Stimulated activated CD4-positive, alpha-beta T cell treated with anti-CD3 and anti-CD28 coated beads, Interleukin-2, amount 100 ng/mL, for 4 hours (primary cell): Measurements from ENCODE around the gene PERCC1.

Experiments used
- DNase-seq: peaks from one replicate; pipeline ENCODE4 v3.0.0-alpha.2; 2020; ENCODE audit warnings: low read depth

PERCC1 gene

GRCh38 chr16:1450218-1450617, 19.3 kb downstream of the PERCC1 start:
- no peak for DNase-seq

DNA sequence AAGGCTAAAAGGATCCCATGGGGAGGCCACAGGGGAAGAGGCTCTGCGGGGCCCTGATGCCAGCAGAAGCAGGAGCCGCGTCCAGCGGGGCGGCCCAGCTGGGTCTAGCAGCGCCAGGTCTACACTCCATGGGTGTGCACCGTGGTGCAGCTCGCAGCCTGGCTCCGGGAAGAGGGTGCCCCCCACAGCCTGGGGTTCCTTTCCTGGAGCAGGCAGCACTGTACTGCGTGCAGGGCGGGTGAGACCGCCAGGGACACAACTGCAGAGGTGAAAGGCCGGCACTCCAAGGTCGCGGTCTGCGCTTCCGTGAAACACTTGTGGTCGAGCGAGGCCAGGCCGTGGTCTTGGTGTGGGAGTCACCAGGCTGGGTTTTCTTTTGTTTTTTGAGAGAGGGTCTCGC, 20.0 kb downstream of the PERCC1 start:
- no peak for DNase-seq

DNA sequence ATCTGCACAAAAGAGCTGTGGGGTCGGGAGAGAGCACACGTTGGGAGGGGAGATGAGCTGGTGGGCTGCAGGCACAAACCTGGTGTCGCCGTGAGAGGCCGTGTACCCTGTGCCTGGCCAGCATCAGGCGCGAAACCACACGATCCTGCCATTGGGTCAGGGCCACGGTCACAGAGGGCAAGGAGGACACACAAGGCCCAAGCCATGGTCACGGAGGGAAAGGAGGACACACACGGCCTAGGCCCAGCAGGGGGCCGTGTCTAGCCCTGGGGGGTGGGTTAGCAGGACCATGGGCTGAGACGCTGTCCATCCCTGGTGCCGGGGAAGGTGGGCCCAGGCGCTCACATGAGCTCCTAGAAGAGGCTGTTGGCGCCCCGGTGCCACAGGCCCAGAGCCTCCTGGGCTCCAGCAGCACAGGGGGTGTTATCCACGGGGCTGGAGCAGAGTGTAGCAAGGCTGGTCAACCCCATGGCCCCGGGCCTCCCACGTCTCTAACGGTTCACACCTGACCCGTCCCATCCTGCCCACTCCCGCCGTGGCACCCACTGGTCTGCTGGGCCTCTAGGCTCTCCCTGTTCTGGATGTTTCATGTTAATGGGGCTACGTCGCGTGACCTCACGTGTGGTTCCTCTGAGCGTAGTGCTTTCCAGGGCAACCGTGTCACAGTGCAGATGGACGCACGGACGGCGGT, 21.0 kb downstream of the PERCC1 start:
- no peak for DNase-seq

DNA sequence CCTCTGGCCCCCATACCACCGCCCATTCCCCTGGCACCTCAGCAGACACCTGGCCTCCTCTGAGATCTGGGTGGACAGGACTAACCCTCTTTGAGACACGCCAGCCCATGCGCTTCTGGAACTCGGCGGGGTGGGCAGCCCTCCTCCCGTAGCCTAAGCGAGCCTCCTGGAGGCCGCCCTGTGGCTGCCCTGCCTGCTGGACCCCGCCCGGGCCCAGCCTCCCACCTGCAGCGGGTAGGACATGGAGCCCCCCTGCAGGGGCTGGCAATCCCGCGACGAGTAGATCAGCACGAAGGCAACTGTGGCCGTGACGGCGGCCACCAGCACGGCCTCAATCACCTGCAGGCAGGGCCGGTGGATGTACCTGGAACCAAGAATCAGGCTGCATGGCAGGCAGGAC, 21.7 kb downstream of the PERCC1 start:
- no peak for DNase-seq

DNA sequence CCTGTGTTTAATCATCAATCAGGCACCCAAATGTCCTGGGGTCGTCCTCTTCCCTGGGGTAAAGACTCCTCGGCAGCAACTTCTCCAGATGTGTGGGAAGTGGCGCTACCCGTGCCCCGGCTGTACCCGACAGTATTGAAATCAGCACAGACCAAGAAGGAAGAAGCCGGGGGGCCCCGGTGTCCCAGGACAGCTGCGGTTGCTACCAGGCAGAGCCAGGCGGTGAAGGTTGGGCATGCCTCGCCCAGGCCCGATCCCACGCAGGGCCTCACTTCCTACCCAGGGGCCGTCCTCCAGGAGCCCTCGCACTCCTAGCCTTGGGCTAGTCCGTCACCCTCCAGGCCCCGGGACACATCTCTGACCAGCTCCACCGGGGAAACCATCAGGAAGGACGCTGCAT, 22.4 kb downstream of the PERCC1 start:
- DNase-seq: no peak

DNA sequence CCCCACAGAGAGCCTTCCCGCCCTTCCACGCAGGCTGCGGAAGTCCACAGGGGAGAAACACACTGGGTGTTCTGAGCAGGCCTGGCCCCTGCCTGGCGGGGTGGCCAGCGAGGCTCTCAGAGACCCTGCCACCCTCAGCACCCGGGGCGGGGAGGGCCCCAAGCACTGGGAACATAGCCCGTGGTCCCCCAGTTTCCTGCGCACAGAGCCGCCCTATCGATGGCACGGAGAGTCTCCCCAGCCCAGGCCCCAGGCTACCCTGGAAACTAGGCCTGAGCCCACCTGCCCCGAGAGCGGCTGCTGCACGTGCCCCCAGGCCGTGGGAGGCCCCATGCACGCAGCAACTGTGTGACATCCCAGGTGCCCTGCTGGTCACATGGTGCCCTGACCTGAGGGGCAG, 23.7 kb downstream of the PERCC1 start:
- DNase-seq: no peak

GRCh38 chr16:1455190-1456171, 24.6 kb downstream of the PERCC1 start:
- no peak for DNase-seq

- no peak for DNase-seq
Observed at GRCh38 chr16:1456951-1457350, 26.1 kb downstream of the PERCC1 start.

DNA sequence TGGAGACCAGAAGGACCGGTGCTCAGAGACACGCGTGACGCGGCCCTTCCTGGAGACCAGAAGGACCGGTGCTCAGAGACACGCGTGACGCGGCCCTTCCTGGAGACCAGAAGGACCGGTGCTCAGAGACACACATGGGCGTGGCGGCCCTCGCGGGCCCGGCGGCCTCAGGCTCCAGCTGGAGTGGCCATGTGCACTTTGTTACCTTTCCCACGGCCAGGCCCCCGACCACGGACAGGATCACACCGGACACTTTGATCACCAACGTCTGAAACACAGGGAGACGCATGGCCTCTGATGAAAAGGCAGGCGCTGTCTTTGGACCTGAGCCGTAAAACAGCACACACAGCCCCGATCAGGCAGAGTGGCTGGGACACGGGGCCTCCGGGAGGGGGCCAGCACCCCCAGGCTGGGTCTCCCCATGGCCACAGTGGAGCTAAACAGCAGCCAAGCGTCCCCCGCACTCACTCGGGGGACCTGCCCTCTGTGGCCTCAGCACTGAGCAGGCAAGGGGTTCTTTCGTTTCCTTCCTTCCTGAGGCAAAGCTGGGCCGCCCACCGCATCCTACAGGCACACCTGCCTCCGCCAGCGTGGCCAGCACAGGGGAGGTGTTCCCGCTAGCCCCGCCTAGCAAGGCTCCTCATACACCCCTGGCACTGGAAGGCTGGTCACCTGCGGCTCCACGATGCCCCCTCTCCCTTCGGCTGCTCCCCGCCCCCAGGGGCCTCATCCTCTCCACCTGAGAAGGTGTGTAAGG, 26.8 kb downstream of the PERCC1 start:
- no peak for DNase-seq

- DNase-seq: peak; percentile 6
Observed at GRCh38 chr16:1458336-1458976, 27.6 kb downstream of the PERCC1 start.

DNA sequence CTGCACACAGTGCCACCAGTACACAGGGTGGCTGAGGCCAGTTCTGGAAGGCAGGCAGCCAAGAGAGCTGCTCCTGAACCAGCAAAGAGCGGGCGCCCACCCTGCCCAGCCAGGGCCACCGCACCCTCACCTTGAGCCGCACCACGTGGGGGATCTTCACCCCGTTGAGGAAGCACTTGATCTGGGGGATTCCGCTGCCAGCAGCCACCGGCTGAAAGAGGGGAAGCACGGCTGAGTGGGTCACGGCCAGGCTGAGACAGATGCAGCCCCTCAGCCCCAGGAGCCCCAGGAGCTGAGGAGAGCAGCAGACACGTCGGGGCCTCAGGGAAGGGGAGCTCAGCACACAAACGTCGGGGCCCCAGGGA, 28.1 kb downstream of the PERCC1 start:
- DNase-seq: no peak

GRCh38 chr16:1459967-1460366, 29.1 kb downstream of the PERCC1 start:
- no peak for DNase-seq

GRCh38 chr16:1460602-1461138, 29.8 kb downstream of the PERCC1 start:
- DNase-seq: no peak

DNA sequence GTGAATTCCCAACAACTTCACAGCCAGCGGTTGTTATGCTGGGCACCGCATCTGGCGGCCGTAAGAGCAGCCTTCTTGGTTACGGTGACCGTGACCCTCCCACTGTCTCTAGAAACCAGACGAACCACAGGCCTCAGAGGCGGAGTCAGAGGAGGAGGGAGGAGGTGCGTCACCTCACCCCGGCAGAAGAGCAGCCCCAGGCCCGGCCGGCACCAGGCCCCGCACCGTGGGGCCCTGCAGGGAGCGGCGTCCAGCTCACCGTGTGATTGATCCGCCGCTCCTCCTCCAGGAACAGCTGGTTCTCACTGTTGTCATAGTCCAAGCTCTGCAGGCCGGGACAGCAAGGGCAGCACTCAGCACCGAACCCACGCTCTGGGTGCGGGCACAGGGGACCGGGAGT, 30.3 kb downstream of the PERCC1 start:
- DNase-seq: no peak

DNA sequence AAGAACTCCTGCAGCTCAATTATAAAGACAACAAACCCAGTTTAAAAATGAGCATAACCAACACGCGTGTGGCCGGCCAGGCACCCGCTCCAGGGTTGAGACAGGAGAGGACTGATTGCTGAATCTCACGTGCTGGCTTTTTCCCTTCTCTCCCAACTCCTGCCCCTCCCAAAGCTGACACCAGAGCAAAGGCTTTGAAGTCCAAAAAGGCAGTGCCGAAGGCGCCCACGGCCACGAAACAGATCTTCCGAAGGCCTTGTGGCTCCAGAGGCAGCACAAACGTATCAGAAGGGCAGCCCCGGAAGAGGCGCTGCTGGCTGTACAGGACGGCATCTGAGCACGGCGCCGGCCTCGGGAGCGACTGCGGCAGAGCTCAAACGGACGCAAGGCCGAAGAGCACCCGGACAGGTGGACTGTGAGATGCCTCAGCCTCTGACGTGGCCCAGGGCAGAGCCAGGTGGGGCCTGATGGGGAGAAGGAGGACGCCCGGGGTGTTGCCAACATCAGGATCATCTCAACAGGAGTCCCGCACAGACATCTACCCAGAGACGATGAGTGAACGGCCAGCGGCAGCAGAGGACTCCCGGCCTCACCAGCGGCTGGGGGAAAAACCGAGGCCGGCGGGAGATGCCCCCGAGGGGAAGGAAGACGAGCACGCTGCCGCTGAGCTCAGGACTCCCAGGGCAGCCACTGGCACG, 33.5 kb downstream of the PERCC1 start:
- DNase-seq: no peak

GRCh38 chr16:1464894-1465566, 34.2 kb downstream of the PERCC1 start:
- DNase-seq: no peak

- no peak for DNase-seq
Observed at GRCh38 chr16:1465567-1465915, 34.7 kb downstream of the PERCC1 start.

GRCh38 chr16:1466054-1466453, 35.2 kb downstream of the PERCC1 start:
- no peak for DNase-seq

DNA sequence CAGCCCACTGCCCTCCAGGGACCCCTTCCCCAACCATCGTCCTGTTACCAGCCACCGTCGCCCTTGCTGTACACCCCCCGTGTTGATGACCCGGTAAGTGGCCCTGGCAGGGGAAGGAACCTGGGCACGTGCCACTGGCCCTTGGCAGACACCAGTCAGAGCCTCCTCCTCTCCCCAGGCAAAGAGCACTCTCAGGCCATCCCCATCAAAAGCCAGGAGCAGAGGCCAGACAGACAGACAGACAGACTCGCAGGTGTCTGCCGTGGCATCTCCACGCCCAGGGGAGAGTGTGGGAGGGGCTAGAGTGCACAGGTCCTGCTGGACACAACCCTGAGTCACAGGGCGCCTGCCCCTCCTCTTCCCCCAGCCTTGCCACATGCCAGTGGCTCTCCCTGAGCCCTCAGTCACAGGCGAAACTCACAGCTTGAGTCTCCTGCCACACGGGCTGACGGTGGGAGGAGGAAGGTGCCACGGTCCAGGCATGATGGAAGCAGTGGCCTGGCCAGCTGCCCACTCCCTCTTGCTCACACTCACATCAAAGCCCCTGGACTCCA, 36.2 kb downstream of the PERCC1 start:
- DNase-seq: no peak

- no peak for DNase-seq
Observed at GRCh38 chr16:1468426-1468810, 37.5 kb downstream of the PERCC1 start.
